HepG2 (cell line): ENCODE measurements around the gene CCDC117. TPM values are rescaled to one million over a fixed set of nuclear protein-coding genes. Genes with fewer than 3 reads are reported as not detected.

Experiments used
- DZIP1 ChIP-seq: sonication (generic); formaldehyde crosslinking; IDR thresholded peaks from 2 replicates; pipeline ENCODE4 v1.5.0; 2020; ENCODE audit warnings: mild to moderate bottlenecking, missing genetic modification reagents
- EED ChIP-seq: sonication (generic); formaldehyde crosslinking; IDR thresholded peaks from 2 replicates; pipeline ENCODE4 v1.5.0; 2020; ENCODE audit warnings: mild to moderate bottlenecking, missing genetic modification reagents
- FOXA3 ChIP-seq: IDR thresholded peaks from 2 replicates; pipeline ENCODE4 v1.6.1; 2016; ENCODE audit warnings: missing genetic modification reagents, missing compliant biosample characterization
- HHEX ChIP-seq: IDR thresholded peaks from 2 replicates; pipeline ENCODE4 v1.6.1; 2016; ENCODE audit warnings: control low read depth
- MNT ChIP-seq: fragments of 450-650 bp; IDR thresholded peaks from 2 replicates; pipeline ENCODE4 v1.6.1; 2016
- RELA ChIP-seq: sonication (generic); formaldehyde crosslinking; IDR thresholded peaks from 2 replicates; pipeline ENCODE4 v1.4.0; 2020; ENCODE audit warnings: missing genetic modification reagents
- ZBTB38 ChIP-seq: sonication (generic); formaldehyde crosslinking; IDR thresholded peaks from 2 replicates; pipeline ENCODE4 v1.5.1; 2020; ENCODE audit warnings: mild to moderate bottlenecking, missing genetic modification reagents
- ZMYM4 ChIP-seq: sonication (generic); formaldehyde crosslinking; IDR thresholded peaks from 2 replicates; pipeline ENCODE4 v1.8.1; 2023; ENCODE audit warnings: mild to moderate bottlenecking, missing genetic modification reagents
- ZNF225 ChIP-seq: sonication (generic); formaldehyde crosslinking; IDR thresholded peaks from 2 replicates; pipeline ENCODE4 v1.4.0; 2020; ENCODE audit warnings: mild to moderate bottlenecking, missing genetic modification reagents
- ZNF672 ChIP-seq: sonication (generic); formaldehyde crosslinking; IDR thresholded peaks from 2 replicates; pipeline ENCODE4 v1.8.1; 2022; ENCODE audit warnings: missing genetic modification reagents
- polyA plus RNA-seq, 8 experiments: library from polyadenylated mRNA; depleted of rRNA in 3 of 8; stranded (reverse) in 7 of 8; unstranded in 1 of 8; fragments of >200 nt; fragmentation: Illumina TruSeq in 4 of 8; extraction: Trizol in 4 of 8; gene quantifications; 2 replicates each; pipeline versions ENCODE4 v1.2.1 to v1.2.3, GENCODE V29; 2011 to 2016; ENCODE audit warnings: low read depth in 4 of 8, missing spikeins in 1 of 8, mixed read lengths in 1 of 8; ENCODE audit not compliant: insufficient read depth in 1 of 8
- total RNA-seq, 5 experiments: library from RNA; depleted of rRNA; stranded (reverse); fragments of >200 nt; fragmentation: Illumina TruSeq; extraction: Trizol; gene quantifications; 2 replicates each; pipeline ENCODE4 v1.2.3, GENCODE V29; 2016; ENCODE audit warnings: low read depth in 1 of 5
- TF ChIP-seq, protein P1 (sequence below): sonication (generic); formaldehyde crosslinking; IDR thresholded peaks from 2 replicates; pipeline ENCODE4 v1.4.0; 2020; ENCODE audit warnings: missing genetic modification reagents; ENCODE audit errors: not compliant biosample characterization
- TF ChIP-seq, protein P2 (sequence below): sonication (generic); formaldehyde crosslinking; conservative IDR thresholded peaks from 2 replicates; pipeline ENCODE4 v1.4.0; 2020; ENCODE audit warnings: missing genetic modification reagents
- TF ChIP-seq, protein P3 (sequence below): IDR thresholded peaks from 2 replicates; pipeline ENCODE4 v1.6.1; 2016; ENCODE audit warnings: missing compliant biosample characterization, missing genetic modification reagents, borderline replicate concordance
- TF ChIP-seq, protein P4 (sequence below): sonication (generic); formaldehyde crosslinking; IDR thresholded peaks from 2 replicates; pipeline ENCODE4 v1.8.1; 2023; ENCODE audit warnings: mild to moderate bottlenecking, inconsistent platforms, moderate library complexity, missing genetic modification reagents, borderline replicate concordance

Gene CCDC117
- total and polyA plus RNA-seq, 2 of the 13 experiments (the other 11 are each of a cell fraction or from before 2014, with no cell fraction given) = 12.6 to 34.2 TPM

GRCh38 chr22:28772633-28773460 is at the start of gene CCDC117 (continued):
- TF ChIP-seq, protein P1, sequence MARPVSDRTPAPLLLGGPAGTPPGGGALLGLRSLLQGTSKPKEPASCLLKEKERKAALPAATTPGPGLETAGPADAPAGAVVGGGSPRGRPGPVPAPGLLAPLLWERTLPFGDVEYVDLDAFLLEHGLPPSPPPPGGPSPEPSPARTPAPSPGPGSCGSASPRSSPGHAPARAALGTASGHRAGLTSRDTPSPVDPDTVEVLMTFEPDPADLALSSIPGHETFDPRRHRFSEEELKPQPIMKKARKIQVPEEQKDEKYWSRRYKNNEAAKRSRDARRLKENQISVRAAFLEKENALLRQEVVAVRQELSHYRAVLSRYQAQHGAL (CRISPR knock-in tag) = peak; percentile 17
- no peak for TF ChIP-seq EED (CRISPR knock-in tag)
- no peak for TF ChIP-seq ZNF672
- TF ChIP-seq, protein P2, sequence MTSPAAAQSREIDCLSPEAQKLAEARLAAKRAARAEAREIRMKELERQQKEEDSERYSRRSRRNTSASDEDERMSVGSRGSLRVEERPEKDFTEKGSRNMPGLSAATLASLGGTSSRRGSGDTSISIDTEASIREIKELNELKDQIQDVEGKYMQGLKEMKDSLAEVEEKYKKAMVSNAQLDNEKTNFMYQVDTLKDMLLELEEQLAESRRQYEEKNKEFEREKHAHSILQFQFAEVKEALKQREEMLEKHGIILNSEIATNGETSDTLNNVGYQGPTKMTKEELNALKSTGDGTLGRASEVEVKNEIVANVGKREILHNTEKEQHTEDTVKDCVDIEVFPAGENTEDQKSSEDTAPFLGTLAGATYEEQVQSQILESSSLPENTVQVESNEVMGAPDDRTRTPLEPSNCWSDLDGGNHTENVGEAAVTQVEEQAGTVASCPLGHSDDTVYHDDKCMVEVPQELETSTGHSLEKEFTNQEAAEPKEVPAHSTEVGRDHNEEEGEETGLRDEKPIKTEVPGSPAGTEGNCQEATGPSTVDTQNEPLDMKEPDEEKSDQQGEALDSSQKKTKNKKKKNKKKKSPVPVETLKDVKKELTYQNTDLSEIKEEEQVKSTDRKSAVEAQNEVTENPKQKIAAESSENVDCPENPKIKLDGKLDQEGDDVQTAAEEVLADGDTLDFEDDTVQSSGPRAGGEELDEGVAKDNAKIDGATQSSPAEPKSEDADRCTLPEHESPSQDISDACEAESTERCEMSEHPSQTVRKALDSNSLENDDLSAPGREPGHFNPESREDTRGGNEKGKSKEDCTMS (CRISPR knock-in tag) = no peak
- TF ChIP-seq ZMYM4 (CRISPR knock-in tag) = peak; percentile 81
- TF ChIP-seq FOXA3 (CRISPR knock-in tag) = peak; percentile 69
- TF ChIP-seq ZNF225 (CRISPR knock-in tag) = peak; percentile 68; the same call in 1 of the 2 replicates
- no peak; the same call in 1 of the 2 replicates for TF ChIP-seq HHEX (CRISPR knock-in tag)
- TF ChIP-seq, protein P3, sequence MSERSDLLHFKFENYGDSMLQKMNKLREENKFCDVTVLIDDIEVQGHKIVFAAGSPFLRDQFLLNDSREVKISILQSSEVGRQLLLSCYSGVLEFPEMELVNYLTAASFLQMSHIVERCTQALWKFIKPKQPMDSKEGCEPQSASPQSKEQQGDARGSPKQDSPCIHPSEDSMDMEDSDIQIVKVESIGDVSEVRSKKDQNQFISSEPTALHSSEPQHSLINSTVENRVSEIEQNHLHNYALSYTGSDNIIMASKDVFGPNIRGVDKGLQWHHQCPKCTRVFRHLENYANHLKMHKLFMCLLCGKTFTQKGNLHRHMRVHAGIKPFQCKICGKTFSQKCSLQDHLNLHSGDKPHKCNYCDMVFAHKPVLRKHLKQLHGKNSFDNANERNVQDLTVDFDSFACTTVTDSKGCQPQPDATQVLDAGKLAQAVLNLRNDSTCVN (CRISPR knock-in tag) = peak; percentile 86
- TF ChIP-seq DZIP1 (CRISPR knock-in tag) = no peak
- TF ChIP-seq RELA (CRISPR knock-in tag) = peak; percentile 77; the same call in 1 of the 2 replicates
- TF ChIP-seq, protein P4, sequence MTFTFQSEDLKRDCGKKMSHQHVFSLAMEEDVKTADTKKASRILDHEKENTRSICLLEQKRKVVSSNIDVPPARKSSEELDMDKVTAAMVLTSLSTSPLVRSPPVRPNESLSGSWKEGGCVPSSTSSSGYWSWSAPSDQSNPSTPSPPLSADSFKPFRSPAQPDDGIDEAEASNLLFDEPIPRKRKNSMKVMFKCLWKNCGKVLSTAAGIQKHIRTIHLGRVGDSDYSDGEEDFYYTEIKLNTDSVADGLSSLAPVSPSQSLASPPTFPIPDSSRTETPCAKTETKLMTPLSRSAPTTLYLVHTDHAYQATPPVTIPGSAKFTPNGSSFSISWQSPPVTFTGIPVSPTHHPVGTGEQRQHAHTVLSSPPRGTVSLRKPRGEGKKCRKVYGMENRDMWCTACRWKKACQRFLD (CRISPR knock-in tag) = peak; percentile 31; the same call in 1 of the 2 replicates
- TF ChIP-seq MNT = no peak
- no peak for TF ChIP-seq ZBTB38 (CRISPR knock-in tag)
